ENCODE measurements around the gene HOXB1. TPM values are rescaled to one million over a fixed set of nuclear protein-coding genes. Genes with fewer than 3 reads are reported as not detected.
A peak's percentile ranks its signal among the peaks of the same experiment; 100 is the strongest.

HOXB1 gene
- polyA plus RNA-seq, 1 donor, result 0.07 TPM

DNA sequence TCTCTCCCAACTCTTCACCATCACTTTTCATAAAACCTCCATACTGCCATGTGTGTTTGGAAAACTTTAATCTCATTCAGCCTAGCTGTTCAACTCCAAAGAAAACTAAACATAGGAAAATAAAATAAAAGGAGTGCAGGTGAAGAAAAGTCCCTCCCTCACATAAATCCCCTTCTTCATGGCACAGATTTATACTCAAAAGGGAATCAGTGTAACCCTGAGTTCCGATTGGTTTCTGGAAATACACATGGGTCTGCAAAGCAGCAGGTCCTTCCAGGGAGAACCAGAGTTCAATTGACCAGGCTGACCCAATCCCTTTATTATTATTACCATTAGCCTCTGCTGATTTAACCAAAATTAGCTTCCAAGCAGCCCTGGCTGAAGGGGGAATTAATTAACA lies 23.0 kb upstream of the HOXB1 start:
- WGBS (ENCODE audit: insufficient coverage, low lambda C conversion rate), result no CpG with 5 or more reads among the region's 1 CpG
- peaks cover 15% of the 10 kb centered on the region for H3K4me1 ChIP-seq (ENCODE audit: control insufficient read depth, insufficient read depth, low read length)

DNA sequence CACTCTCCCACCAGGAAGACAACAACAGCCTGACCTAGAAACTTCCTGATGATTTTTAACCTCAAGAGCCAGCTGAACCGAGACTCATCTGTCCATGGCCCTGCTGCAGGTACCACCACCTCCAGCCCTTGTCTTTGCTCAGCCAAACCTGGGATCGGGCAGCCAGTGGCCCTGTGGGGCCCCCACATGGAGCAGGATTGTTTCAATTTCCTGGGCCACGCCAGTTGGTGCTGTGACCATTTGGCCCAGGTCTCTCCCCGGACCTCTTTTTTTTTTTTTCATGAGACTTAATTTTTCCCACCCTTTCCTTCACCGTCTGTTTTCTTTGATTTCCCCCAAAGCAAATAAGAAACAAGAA lies 22.4 kb upstream of the HOXB1 start:
- H3K36me3 ChIP-seq (ENCODE audit: control insufficient read depth, insufficient read depth, low read length), result peaks cover 14% of the 10 kb centered on the region
- peaks cover 80% of the 10 kb centered on the region for H3K27me3 ChIP-seq (ENCODE audit: control insufficient read depth, insufficient read depth, low read length)
- 57% methylated on average over 1 of the region's 5 CpGs for WGBS (ENCODE audit: insufficient coverage, low lambda C conversion rate)
- peak in 1 of 2 donors; percentile 2 for DNase-seq
- peaks cover 15% of the 10 kb centered on the region for H3K4me1 ChIP-seq (ENCODE audit: control insufficient read depth, insufficient read depth, low read length)
- H3K9me3 ChIP-seq (ENCODE audit: control insufficient read depth, low read depth, low read length), result peaks cover 9% of the 10 kb centered on the region
- peak overlapping the region; percentile 71 for H3K27ac ChIP-seq (ENCODE audit: low read length)
- no peak overlapping the region for H3K4me3 ChIP-seq (ENCODE audit: low read length)

More for the DNA sequence above, 23.0 kb upstream of the HOXB1 start:
- Histone ChIP-seq H3K27me3 (ENCODE audit: control insufficient read depth, insufficient read depth, low read length) (peaks cover 81% of the 10 kb centered on the region), H3K9me3 (ENCODE audit: control insufficient read depth, low read depth, low read length) (peaks cover 9% of the 10 kb centered on the region), H3K27ac (ENCODE audit: low read length) (peak overlapping the region; percentile 53), H3K36me3 (ENCODE audit: control insufficient read depth, insufficient read depth, low read length) (peaks cover 14% of the 10 kb centered on the region), H3K4me3 (ENCODE audit: low read length) (peak overlapping the region; percentile 19)
- peak in 1 of 2 donors; percentile 7 for DNase-seq

DNA sequence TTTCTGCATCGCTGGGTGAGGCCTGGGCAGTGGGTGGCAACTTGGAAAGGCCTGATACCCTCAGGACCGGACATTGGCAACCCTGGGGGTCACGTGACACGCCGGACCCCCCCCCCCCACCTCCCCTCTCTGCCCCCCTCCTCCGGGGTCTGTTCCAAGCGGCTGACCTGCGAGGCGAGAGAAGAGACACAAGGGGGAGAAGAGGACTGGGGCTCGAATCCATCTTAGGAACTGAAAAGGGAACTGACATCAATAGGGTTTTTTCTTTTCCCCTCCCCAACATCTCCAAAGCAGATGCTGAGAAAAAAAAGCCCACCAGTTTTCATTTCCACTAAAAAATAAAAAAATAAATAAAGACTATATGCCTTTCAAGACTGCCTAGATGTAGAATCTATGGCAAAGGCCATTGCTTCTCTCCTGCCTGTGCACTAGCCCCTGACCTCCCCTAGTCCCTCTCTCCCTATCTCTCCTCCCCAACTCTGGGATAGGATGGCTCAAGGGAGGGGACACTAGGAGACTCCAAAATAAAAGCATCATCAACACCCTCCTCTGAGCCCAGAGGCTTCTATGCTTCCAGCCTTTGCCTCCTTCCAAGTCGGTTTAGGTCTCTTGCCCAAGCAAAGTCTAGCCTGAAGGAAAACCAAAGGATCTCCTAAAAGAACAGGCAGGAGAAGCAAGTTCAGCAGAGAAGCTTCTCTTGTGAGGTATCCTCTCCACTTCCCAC lies 21.8 kb upstream of the HOXB1 start:
- peaks cover 80% of the 10 kb centered on the region for H3K27me3 ChIP-seq (ENCODE audit: control insufficient read depth, insufficient read depth, low read length)
- peak overlapping the region; percentile 88 for H3K27ac ChIP-seq (ENCODE audit: low read length)
- peaks cover 14% of the 10 kb centered on the region for H3K36me3 ChIP-seq (ENCODE audit: control insufficient read depth, insufficient read depth, low read length)
- H3K4me1 ChIP-seq (ENCODE audit: control insufficient read depth, insufficient read depth, low read length), result peaks cover 15% of the 10 kb centered on the region
- H3K9me3 ChIP-seq (ENCODE audit: control insufficient read depth, low read depth, low read length), result peaks cover 9% of the 10 kb centered on the region
- no CpG with 5 or more reads among the region's 11 CpGs for WGBS (ENCODE audit: insufficient coverage, low lambda C conversion rate)
- DNase-seq, result no peak
- no peak overlapping the region for H3K4me3 ChIP-seq (ENCODE audit: low read length)

DNA sequence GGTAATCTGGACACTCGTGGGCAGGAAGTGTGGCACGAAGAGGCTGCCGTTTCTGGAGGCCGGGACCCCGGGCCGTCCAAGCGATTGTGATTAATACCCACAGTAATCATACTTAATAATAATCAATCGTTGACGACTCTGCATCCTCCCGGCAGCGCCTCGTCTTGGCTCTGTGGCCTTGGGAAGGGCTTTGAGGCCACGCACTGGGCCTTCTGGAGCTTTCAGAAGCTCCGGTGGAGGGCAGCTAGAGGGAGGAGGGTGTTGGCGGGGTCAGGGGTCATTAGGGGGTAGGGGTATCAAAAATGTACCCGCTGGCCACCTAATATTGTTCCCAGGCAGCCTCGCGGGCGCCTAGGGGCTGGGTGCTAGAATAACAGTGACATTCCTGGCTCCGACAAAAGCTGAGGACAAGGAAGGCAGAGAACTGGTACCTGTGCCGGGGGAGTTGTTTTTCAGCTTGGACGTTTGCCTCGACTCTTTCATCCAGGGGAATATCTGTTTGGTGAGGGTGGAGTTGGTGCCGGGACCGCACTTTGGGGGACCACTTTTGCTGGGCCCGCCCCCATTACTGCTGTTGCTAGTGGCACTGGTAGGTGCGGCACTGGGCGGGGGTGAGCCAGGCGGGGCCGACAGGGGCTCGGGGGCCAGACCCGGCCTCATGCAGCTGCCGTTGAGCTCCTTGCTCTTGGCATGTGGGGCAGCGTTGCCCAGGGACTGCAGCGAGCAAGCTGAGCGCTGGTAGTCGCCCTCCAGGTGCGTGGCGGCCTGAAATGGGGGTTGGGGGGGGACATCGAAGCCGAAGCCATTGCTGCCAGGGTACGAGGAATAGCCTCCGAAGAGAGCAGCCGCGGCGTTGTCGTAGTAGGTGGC lies 21.0 kb upstream of the HOXB1 start:
- Histone ChIP-seq H3K4me1 (ENCODE audit: control insufficient read depth, insufficient read depth, low read length) (peaks cover 14% of the 10 kb centered on the region), H3K4me3 (ENCODE audit: low read length) (no peak overlapping the region), H3K36me3 (ENCODE audit: control insufficient read depth, insufficient read depth, low read length) (peaks cover 14% of the 10 kb centered on the region), H3K9me3 (ENCODE audit: control insufficient read depth, low read depth, low read length) (peaks cover 9% of the 10 kb centered on the region), H3K27me3 (ENCODE audit: control insufficient read depth, insufficient read depth, low read length) (peaks cover 81% of the 10 kb centered on the region), H3K27ac (ENCODE audit: low read length) (peak overlapping the region; percentile 88)
- no peak for DNase-seq
- no CpG with 5 or more reads among the region's 47 CpGs for WGBS (ENCODE audit: insufficient coverage, low lambda C conversion rate)

DNA sequence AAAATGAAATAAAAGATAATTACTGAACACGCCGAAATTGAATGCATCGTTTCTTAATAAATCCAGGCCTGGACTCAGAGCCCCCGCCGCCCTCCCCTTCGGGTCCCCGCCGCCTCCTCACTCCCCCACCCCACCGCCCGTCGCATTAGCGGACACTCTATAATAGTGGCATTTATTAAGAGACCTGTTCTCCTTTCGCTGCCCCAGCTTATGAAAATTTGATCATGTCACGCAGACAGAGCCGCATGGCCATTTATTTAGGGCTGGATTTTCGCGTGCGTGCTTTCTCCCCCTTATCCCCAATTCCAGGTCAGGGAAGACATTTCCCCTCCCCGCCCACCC lies 20.4 kb upstream of the HOXB1 start:
- WGBS (ENCODE audit: insufficient coverage, low lambda C conversion rate), result no CpG with 5 or more reads among the region's 19 CpGs
- H3K27ac ChIP-seq (ENCODE audit: low read length), result peak overlapping the region; percentile 88
- H3K4me1 ChIP-seq (ENCODE audit: control insufficient read depth, insufficient read depth, low read length), result peaks cover 15% of the 10 kb centered on the region
- no peak overlapping the region for H3K4me3 ChIP-seq (ENCODE audit: low read length)
- H3K36me3 ChIP-seq (ENCODE audit: control insufficient read depth, insufficient read depth, low read length), result peaks cover 14% of the 10 kb centered on the region
- peaks cover 9% of the 10 kb centered on the region for H3K9me3 ChIP-seq (ENCODE audit: control insufficient read depth, low read depth, low read length)
- H3K27me3 ChIP-seq (ENCODE audit: control insufficient read depth, insufficient read depth, low read length), result peaks cover 81% of the 10 kb centered on the region
- no peak for DNase-seq

DNA sequence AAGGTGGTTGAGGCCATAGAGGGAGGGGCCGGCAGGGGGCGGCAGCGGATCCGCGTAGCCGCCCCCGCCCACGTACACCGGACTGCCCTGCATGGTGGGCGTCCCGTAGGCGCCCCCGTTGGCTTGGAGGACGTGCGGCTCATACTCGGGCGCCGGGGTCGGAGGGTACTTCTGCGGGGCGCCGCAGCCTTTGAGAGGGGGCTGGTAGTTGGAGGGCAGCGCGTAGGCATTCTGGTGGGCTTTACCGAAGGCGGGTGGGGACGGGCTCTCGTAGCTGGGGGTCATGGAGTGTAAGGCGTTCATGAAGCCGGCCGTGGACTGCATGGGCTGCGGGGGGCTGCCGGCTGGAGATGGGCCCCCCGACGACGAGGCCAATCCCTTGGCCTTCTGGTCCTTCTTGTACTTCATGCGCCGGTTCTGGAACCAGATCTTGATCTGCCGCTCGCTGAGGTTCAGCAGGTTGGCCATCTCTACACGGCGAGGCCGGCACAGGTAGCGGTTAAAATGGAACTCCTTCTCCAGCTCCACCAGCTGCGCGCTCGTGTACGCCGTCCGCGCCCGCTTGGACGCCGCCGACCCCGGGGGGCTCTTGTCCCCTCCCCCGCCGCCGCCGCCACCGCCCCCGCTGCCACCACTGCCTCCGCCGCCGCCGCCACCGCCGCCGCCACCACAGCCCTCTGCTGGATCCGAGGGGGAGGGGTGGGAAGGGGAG lies 19.8 kb upstream of the HOXB1 start:
- peaks cover 79% of the 10 kb centered on the region for H3K27me3 ChIP-seq (ENCODE audit: control insufficient read depth, insufficient read depth, low read length)
- H3K36me3 ChIP-seq (ENCODE audit: control insufficient read depth, insufficient read depth, low read length), result peaks cover 14% of the 10 kb centered on the region
- H3K4me3 ChIP-seq (ENCODE audit: low read length), result no peak overlapping the region
- peak overlapping the region; percentile 88 for H3K27ac ChIP-seq (ENCODE audit: low read length)
- H3K4me1 ChIP-seq (ENCODE audit: control insufficient read depth, insufficient read depth, low read length), result peaks cover 15% of the 10 kb centered on the region
- H3K9me3 ChIP-seq (ENCODE audit: control insufficient read depth, low read depth, low read length), result peaks cover 9% of the 10 kb centered on the region
- no peak for DNase-seq
- WGBS (ENCODE audit: insufficient coverage, low lambda C conversion rate), result no CpG with 5 or more reads among the region's 70 CpGs

DNA sequence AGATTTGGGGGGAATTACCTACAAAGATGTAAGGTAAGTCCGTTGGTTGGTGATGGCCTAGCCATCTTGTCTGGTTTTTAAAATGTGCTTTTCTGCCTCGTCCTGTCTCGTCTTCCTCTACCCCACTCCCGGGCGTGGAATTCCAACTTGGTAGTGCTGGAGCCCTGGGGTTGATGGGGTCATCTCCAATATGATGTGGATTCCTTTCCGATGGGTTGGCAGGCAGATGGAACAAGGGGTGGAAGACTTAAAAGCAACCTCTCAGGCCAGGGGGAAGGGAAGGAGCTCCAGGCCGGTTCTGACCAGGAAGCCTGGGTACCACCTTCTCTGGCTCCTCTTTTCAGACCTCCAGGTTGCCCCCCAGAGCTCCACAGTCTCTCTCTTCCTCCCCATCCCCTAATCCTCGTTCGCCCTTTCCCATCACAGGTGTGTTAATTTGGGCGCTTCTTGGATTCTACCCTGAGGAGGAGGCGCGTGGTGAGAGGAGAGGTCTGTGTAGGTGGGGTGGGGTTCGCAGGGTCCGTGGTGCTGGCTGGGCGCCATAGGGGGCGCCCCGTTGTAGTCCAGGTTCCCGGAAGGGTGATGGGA lies 19.2 kb upstream of the HOXB1 start:
- no CpG with 5 or more reads among the region's 18 CpGs for WGBS (ENCODE audit: insufficient coverage, low lambda C conversion rate)

DNA sequence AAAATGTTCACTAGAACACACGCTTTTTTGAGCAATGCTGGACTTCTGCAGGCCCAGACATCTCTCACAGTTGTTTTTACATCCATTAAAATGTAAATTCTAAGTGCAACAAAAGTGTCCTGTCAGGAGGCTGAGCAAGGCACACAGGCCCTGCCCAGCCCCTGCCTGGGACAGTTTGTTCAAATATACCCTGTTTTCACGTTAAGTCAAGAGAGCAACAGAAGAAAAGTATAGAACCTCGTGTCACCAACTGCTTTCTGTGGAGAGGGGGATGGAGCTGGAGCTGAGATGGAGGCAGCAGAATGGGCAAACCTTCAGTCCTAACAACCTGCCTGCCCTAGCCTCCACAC lies 18.4 kb upstream of the HOXB1 start:
- H3K9me3 ChIP-seq (ENCODE audit: control insufficient read depth, low read depth, low read length), result peaks cover 8% of the 10 kb centered on the region
- no peak for DNase-seq
- whole genome bisulfite sequencing (ENCODE audit: insufficient coverage, low lambda C conversion rate), result no CpG with 5 or more reads among the region's 3 CpGs
- H3K4me3 ChIP-seq (ENCODE audit: low read length), result no peak overlapping the region
- peaks cover 18% of the 10 kb centered on the region for H3K4me1 ChIP-seq (ENCODE audit: control insufficient read depth, insufficient read depth, low read length)
- peaks cover 14% of the 10 kb centered on the region for H3K36me3 ChIP-seq (ENCODE audit: control insufficient read depth, insufficient read depth, low read length)
- H3K27ac ChIP-seq (ENCODE audit: low read length), result peak overlapping the region; percentile 88
- H3K27me3 ChIP-seq (ENCODE audit: control insufficient read depth, insufficient read depth, low read length), result peaks cover 84% of the 10 kb centered on the region

More for the DNA sequence above, 19.2 kb upstream of the HOXB1 start:
- H3K4me1 ChIP-seq (ENCODE audit: control insufficient read depth, insufficient read depth, low read length), result peaks cover 20% of the 10 kb centered on the region
- peaks cover 9% of the 10 kb centered on the region for H3K9me3 ChIP-seq (ENCODE audit: control insufficient read depth, low read depth, low read length)
- DNase-seq, result no peak
- H3K27me3 ChIP-seq (ENCODE audit: control insufficient read depth, insufficient read depth, low read length), result peaks cover 84% of the 10 kb centered on the region
- peaks cover 14% of the 10 kb centered on the region for H3K36me3 ChIP-seq (ENCODE audit: control insufficient read depth, insufficient read depth, low read length)
- H3K4me3 ChIP-seq (ENCODE audit: low read length), result no peak overlapping the region
- H3K27ac ChIP-seq (ENCODE audit: low read length), result peak overlapping the region; percentile 88

DNA sequence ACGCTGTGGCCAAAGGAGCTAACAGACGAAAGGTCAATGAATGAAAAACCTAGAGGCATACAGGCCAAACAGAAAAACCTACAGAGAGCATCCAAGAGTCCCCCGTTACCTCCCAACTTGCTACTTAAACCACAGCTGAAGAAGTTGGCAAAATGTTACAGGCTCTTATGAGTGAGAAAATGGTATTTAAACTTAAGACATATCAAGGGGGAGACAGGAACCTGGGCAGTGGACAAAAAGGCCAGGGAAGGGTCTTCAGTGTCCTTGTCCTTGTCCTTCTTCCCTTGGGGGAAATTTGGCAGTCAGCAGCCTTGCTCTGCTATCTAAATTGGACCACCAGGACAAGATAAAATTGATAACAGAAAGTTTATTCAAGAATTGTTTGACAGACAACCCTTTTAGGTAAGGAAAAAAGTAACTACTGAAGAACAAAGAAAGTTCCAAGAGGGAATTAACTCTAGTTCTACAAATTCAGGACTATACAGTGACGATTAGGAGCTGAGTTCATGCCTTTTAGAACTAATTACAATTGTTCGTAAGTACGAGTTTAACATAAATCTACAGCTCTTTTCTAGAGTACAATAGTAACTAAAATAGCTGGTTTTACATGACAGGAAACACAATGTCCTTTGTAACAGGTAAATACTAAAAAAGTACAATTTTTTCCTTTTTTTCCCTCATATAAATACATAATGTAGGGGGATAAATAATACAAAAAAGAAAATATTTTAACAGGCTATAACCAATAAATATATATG lies 17.9 kb upstream of the HOXB1 start:
- Histone ChIP-seq H3K27me3 (ENCODE audit: control insufficient read depth, insufficient read depth, low read length) (peaks cover 84% of the 10 kb centered on the region), H3K36me3 (ENCODE audit: control insufficient read depth, insufficient read depth, low read length) (peaks cover 14% of the 10 kb centered on the region), H3K4me1 (ENCODE audit: control insufficient read depth, insufficient read depth, low read length) (peaks cover 18% of the 10 kb centered on the region), H3K27ac (ENCODE audit: low read length) (peak overlapping the region; percentile 88), H3K4me3 (ENCODE audit: low read length) (no peak overlapping the region), H3K9me3 (ENCODE audit: control insufficient read depth, low read depth, low read length) (peaks cover 8% of the 10 kb centered on the region)
- DNase-seq, result no peak
- WGBS (ENCODE audit: insufficient coverage, low lambda C conversion rate), result 96% methylated on average over 3 of the region's 6 CpGs

Data from large intestine (tissue), 3 donors.